CD1c-positive myeloid dendritic cell (primary cell): Measurements from ENCODE around the gene CNN1.

ENCODE experiments used
- DNase-seq: peaks from one replicate; pipeline ENCODE4 v3.0.0-alpha.2; 2016; ENCODE audit errors: extremely low spot score

The CNN1 gene

DNA sequence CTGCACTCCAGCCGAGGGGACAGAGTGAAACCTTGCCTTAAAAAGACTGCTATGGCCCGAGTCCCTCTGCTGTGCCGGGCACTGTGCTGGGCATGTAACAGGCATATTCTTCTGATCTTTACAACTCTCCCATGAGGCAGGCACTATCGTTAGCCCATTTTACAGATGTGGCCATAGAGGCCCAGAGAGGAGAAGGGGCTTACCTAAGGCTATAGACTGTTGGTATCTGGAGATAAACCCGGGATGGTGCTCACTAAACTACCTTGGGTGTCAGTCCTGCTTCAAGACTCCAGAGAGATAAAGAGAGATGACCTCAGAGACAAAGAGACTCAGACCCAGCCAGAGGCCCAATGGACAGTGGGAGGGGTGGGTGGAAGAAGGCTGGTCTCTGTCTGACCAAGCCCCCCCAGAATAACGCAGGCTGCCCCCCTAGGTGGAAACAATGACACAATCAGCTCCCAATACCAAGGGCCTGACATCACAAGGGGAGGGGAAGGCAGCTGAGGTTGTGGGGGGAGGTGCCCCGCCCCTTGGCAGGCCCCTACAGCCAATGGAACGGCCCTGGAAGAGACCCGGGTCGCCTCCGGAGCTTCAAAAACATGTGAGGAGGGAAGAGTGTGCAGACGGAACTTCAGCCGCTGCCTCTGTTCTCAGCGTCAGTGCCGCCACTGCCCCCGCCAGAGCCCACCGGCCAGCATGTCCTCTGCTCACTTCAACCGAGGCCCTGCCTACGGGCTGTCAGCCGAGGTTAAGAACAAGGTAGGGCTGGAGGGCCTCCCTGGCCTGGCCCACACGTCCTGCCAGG lies at the start of gene CNN1:
TSS of gene CNN1 (plus strand) at position 620 of the 805 bp plus-strand sequence. CDS start at position 697, 77 bp downstream.
- DNase-seq: no peak

DNA sequence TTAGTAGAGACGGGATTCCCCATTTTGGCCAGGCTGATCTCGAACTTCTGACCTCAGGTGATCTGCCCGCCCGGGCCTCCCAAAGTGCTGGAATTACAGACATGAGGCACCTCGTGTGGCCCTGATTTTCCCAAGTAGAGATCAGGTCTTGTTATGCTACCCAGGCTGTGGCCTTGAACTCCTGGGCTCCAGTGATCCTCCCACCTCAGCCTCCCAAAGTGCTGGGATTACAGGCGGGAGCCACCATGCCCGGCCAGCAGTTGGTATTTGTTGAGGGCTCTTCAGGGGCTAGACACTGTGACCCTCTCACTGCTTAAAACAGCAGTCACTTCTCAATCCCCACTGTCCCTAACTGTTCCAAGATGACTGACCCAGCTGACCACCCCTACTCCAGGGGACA lies 49.3 kb upstream of the CNN1 start:
- no peak for DNase-seq

DNA sequence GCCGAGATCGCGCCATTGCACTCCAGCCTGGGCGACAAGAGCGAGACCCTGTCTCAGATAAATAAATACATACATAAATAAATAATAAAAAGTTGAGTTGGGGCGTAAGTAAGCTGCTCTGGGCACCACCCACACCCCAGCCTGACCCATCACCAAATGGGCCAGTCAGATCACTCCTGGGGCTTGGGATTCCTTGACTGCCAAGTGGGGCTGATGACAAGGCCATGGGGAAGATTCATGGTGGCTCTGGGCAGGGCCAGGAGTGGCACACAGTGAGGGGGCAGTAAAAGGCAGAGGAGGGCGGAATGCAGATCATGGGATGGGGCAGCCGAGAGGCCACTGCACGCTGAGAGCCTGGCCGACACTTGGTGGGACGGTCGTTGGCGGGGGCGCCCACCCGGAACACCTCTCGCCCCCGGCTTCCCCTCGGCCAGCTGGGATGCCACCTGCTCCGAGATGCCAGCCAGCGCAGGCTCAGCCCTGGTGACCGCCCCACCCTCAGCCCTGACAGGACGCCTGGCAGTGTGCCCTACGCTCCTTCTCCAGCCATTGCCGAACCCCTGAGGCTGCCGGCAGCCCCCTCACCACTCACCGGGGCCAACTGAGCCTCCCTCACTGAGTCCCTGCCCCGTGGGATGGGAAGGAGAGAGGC lies 43.9 kb upstream of the CNN1 start:
- no peak for DNase-seq

DNA sequence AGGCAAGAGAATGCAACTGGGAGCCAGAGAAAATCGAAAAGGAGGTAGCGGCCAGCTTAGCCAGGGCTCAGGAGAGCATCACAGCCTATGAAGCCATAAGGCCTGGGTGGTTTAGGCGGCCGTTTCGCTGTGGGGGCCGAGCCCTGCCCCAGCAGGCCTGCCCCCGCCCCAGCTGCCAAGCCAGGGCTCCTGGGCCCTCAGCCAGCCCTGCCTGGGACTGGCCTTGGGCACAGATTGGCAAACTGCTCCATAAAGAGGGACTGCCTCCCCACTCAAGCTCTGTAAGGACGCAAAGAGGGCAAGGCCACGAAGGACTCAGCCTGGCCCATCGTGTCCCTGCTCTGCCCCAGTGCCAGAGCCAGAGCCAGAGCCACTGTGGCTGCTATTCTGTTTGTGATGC lies 43.2 kb upstream of the CNN1 start:
- no peak for DNase-seq

DNA sequence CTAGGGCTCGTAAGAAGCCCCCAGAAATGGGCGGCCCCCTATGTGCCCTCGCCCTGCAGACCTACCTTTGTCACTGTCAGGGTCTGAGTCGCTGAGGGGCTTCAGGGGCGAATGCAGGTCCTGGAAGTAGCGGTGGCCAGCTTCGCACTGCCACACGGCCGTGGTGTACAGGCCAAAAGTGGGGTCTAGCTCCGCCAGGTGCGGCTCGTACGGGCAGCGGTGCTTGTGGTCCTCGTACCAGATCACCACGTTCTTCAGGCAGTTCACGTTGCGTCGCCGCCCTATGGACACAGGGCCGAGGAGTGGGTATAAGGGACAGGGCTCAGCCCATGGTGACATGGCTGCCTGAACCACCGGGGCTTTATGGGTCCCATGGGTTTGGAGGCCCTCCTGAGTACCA lies 42.8 kb upstream of the CNN1 start:
- DNase-seq: no peak

DNA sequence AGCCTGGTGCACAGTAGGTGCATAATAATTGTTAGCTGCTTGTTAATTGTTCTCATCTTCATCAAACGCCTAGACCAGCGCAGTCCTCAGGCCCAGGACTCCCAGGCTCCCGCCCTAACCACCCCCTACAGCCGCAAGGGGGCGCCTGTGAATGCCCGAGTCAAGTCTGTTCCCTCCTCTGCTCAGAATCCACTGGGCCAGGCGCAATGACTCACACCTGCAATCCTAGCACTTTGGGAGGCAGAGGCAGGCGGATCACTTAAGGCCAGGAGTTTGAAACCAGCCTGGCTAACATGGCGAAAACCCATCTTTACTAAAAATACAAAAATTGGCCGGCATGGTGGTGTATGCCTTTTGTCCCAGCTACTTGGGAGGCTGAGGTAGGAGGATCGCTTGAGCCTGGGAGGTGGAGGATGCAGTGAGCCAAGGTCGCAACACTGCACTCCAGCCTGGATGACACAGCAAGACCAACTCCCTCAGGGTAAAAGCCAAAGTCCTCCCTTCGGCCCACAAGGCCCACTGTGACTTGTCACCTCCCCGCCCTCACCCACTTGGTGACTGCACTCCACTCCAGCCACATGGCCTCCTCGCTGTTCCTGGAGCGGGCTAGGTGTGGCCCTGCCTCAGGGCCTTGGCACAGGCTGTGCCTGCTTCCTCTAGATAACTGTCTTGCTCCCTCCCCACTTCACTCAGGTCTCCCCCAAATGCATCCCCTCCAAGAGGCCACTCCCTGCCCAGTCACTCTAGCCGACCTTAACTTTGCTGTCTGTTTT lies 42.1 kb upstream of the CNN1 start:
- DNase-seq: peak; percentile 62

DNA sequence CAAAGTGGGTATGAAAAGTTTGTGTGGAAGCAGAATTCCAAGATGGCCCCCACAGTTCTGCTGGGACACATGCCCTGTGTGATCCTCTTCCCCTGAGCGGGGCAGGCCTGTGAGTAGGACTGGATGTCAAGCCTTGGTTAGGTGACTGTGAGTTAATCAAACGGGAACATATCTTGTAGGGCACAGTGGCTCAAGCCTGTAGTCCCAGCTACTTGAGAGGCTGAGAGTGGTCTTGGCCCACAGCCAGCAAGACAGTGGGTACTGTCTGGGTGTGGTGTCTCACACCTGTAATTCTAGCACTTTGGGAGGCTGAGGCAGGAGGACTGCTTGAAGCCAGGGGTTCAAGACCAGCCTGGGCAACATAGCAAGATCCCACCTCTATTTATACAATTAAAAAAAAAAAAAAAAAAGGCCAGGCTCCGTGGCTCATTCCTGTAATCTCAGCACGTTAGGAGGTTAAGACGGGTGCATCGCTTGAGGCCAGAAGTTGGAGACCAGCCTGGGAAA lies 39.4 kb upstream of the CNN1 start:
- DNase-seq: no peak

DNA sequence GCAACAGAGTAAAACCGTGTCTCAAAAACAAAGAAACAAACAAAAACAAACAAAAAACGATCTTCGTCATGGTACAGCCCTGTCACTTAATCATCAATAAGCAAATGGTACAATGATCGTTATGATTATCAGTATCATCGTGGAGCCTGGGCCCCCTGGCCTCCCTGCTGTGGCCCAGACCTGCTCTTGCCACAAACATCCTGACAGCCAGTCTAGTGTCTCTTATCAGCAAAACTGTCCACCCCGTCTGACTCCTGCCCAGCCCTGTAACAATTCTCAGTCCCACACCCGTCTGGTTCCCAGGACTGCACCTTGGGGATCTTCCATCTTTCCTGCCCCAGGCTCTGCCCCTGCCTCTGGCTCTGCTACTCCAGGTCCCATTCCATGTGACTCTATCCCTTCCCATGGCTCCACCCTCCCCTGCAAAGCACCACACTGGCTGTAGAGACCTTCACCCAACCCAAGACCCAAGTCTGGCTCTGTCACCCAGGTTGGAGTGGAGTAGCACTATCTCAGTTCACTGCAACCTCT lies 38.7 kb upstream of the CNN1 start:
- DNase-seq: no peak

DNA sequence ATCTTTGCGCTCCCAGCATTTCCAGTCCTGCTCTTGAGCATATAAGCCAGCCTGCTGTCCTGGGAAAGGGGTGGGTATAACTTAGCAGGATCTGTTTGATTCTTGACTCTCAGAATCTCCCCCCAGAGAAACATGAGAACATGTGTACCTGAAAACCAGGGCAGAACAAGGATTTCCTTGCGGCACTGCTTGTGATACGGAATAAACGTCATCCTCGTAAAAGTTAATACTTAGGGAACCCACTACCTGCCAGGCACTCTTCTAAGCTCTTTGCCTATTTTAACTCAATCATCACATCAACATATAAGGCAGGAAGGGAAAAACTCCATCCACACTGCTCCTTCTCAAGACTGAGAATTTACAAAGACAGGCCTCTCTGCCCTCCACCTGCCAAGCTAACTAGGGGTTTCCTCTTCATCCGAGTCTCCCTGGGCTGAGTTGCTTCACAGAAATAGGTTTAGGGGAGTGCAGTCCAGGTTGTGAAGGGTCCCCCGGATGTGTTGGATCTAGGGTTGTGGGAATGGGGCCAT lies 34.1 kb upstream of the CNN1 start:
- DNase-seq: no peak

DNA sequence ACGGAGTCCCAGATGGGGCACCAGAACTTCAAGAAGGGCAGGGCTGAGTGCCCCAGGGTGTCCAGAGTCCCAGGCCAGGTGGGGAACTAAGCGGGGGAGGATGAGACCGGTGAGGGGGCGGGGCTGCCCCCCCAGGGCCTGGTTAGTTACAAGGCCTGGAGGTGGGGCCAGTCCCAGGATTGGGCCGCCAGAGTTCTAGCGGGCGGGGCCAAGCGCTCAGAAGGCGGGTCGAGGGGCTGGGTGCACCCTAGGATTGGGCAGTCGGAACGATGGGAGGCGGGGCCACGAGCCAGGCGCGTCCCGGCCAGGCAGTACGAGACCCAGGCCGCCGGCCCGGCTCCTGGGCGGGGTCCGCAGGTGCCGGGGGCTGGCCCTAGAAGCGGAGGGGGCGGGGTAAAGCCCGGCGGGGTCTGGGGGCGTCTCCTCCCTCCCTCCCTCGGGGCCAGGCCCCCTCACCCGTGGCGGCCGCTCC lies 33.6 kb upstream of the CNN1 start:
- DNase-seq: peak; percentile 92

DNA sequence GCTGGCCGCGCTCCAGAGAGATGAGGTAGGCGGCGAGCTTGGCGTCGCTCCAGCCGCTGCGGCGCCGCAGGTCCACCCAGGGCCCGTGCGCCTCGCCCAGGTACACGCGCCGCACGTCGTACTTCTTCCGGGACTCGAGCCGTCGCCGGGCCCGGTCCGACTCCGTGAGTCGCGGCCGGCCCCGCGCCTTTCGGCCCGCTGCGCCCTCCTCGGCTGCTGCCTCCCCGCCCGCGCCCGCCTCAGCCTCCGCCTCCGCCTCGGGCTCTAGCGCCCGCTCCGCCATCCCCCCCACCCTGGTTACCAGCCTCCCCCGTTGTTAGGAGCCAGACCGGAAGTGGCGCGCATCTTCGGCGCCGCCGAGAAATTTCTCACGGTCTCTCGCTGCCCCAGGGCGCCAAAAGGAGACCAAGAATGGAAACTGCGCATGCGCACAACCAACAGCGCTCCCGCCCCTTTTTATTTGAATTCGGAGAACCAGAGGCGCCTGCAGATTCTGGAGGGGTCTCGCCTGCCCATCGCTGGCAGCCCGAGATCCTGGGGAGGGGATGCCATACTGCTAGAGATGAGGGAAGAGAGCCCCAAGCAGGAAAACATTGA lies 33.0 kb upstream of the CNN1 start, which contains the start of gene ZNF653:
TSS of gene ZNF653 (minus strand) at position 336 of the 597 bp plus-strand sequence. CDS start at position 283, 53 bp downstream.
- DNase-seq: peak; percentile 98

DNA sequence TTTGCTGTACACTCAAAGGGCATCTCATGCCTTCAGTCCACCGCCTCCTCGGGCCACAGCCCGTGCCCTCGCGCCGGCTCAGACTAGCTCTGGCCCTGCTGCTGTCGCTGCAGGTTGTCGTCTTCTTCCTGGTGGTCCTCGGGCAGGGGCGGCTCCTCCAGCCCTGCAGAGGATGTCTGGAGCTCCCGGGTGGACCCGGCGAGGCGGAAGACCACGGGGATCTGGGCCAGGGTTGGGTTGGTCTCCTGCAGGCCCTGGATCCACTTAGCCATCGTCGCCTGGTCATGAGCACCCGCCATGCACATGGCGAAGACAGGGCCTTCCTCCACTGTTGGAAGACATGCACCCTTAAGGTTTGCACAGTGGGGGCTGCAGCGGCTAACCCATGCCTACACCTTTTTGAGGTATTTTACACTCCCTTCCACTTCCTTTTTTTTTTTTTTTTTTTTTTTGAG lies 32.5 kb upstream of the CNN1 start:
- DNase-seq: no peak

DNA sequence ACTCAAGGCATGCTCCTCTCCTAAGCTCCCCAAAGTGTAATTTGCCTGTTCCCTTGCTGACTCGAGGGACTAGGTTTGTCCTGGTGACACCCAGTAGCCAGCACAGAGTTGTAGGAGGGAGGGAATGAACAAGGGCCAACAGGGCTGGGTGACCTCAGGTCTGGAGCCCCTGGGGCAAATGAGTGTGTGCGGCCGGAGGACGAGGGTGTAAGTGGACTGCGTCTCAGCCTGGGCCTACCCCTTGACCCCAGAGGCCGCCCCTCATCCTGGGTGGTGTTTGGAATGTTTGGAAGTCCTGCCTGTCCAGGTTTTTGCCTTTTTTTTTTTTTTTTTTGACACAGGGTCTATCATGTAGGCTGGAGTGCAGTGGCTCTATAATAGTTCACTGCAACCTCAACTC lies 31.7 kb upstream of the CNN1 start:
- DNase-seq: no peak

DNA sequence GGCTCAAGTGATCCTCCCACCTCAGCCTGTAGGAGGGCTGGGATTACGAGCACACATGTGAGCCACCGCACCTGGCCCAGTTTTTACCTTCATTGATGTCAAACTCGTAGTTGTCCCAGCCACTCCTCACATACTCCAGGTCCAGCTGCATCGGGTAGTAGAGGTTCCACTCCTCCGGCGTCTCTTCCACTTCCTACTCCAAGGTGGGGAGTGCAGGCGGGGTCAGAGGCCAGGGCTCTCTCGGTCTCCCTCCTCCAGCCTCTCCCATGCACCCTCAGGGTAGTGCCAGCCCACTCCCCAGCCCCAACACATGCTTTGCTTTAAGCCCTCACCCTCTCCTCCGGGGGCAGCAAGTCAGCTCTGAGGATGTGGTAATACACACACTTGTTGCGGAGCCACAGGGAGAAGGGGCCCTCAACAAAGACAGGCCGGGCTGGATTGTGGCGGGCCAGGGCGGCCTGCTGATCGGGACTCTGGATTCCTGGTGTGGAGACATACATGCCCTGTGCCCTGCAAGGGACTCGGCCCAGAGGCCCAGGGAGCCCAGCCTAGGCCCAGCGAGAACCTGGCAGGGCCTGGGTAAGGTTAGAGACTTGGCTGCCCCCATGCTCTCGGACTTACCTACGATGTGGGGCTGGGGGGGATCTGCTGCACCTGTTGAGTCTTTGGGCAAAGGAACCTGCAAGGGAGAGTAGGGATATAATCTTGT lies 31.1 kb upstream of the CNN1 start:
- DNase-seq: no peak

DNA sequence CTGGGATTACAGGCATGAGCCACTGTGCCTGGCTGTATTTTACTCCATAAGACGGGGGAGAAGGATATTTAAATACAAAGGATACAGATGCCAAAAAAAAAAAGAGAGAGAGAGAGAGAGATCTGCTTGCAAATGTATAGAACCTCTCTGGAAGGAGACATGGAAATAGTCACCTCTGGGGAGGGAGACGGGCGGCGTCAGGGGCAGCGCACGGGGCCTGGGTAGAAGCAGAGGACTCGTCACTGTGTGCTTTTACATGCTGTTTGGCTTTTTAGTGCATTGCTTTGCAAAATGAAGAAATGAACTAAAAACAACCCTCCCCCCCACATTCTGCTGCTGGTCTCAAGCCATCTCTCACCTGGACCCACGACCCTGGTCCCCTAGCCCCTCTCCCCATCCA lies 28.2 kb upstream of the CNN1 start:
- DNase-seq: no peak

DNA sequence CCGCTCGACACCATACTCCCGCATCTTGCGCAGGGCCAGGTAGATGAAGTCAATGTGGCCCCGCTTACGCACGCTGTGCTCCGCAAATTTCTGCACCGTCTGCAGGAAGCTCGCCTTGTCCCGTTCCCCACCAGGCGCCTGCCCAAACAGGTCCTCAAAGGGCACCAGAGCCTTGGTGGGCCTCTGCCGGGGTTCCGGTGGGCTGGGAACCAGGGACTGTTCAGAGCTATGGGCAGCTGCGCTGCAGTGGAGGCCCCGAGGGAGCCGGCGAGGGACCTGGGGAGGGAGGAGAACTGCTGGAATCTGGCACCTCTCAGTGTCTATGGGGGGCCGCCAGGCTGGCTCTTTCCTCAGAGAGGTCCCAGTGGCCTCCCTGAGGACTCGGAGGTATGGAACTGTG lies 24.7 kb upstream of the CNN1 start:
- DNase-seq: no peak

DNA sequence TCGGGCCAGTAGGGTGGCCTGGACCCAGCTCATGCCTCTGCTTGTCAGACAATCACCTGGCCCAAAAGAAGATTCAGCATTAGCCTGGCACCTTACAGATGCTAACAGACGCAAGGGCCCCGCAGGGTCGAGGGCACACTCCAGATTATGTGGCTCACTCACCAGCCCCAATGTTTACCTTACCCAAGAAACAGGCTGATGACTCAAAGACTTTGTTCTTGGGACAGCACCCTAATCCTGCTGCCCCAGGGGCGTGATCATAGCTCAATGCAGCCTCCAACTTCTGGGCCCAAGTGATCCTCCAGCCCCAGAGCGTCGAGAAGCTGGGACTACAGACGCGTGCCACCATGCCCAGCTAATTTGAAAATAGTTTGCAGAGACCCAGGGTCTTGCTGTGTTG lies 19.5 kb upstream of the CNN1 start:
- no peak for DNase-seq

DNA sequence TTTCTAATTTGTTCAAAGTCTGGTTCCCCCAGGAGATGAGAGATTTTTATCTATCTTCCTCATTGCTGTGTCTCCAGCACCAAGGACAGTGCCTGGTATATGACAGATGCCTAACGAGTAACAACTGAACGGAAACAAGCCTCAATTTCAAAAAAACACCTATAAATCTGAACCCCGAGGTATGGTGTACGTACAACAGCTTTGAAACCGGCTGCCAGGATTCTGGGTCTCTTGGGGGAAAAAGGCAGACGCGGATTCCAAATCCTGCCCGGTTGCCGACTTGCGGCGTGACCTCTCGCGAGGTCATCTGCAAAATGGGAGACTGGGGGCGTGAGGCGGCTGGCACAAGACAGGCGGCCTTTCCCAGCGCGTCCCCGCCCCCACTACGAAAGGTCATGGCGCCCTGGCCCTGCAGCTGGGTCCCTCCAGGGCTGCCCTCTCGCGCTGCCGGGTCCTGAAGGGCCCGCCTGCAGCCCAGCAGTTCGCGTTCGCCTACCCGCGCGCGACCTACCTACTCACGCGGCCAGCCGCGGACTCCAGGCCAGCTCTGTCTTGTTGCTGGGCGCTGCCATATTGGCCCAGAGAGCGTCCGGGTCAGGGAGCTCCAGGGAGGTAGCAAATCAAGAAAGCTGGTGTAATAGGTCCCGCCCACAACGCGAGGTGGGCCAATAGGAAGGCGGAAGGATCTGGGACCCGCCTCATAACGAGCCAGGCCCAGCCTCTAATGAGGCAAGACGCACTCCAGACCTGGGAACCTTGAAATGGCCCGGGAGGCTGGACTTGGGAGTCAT lies 9.9 kb upstream of the CNN1 start, which contains the start of gene ECSIT:
TSS of gene ECSIT (minus strand) at position 584 of the 791 bp plus-strand sequence. CDS start 9,964 bp downstream, outside the sequence.
- DNase-seq: peak; percentile 98

DNA sequence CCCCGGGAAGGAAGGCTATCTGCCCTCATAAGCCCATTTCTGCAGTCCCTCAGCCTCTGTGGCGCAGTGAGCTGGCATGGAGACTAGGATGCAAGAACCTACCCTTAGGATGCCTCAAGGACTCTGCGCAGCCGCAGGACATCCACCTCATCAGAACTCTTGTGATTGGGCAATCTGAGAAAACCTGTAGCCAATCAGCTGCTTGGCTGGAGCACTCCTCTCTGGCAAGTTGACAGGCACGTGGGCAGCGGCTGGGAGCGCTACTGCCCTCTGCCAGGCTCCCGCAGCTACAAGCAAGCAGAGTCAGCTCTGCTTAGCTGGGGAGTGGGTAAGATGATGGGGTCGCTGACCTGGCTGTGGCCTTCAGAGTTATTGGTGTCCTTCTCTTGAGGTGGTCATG lies 8.2 kb upstream of the CNN1 start:
- DNase-seq: peak; percentile 81

DNA sequence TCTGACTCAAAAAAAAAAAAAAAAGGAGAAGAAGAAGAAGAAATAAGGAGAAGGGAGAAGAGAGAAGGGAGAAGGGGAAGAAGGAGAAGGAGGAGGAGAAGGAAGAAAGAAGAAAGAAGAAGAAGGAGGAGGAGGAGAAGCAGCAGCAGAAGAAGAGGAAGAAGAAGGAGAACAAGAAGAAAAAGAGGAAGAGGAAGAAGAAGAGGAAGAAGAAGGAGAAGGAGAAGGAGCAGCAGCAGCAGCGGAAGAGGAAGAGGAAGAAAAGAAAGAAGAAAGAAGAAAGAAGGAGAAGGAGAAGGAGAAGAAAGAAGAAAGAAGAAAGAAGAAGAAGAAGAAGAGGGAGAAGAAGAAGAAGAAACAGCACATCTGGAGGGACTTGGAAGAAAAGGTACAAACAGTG lies 4.1 kb upstream of the CNN1 start:
- peak; percentile 34 for DNase-seq
